Peyer's patch (tissue), 4 donors: ENCODE results near the gene GTPBP1. TPM values are rescaled to one million over a fixed set of nuclear protein-coding genes. Genes with fewer than 3 reads are reported as not detected.

Source experiments
- DNase-seq, 3 donors: peaks; one replicate each; pipeline ENCODE4 v3.0.0-alpha.2; 2017 to 2019
- H3K27ac ChIP-seq, 4 donors: fragments of 200-600 bp; sonication (generic); one replicate each; pipeline ENCODE4 v1.5.1; 2016 to 2019
- H3K27me3 ChIP-seq, 2 donors: fragments of 200-600 bp; sonication (generic); one replicate each; pipeline ENCODE4 v1.5.1; 2019
- H3K36me3 ChIP-seq, 3 donors: fragments of 200-600 bp; sonication (generic); one replicate each; pipeline ENCODE4 v1.5.1; 2016 to 2019
- H3K4me1 ChIP-seq, 4 donors: fragments of 200-600 bp; sonication (generic); one replicate each; pipeline ENCODE4 v1.5.1; 2016 to 2019
- H3K4me3 ChIP-seq, 4 donors: fragments of 200-600 bp; sonication (generic); 1 replicate in 3 of 4; 2 replicates in 1 of 4; pipeline ENCODE4 v1.5.1; 2016 to 2019; ENCODE audit warnings: mild to moderate bottlenecking in 1 of 4
- H3K9me3 ChIP-seq, 4 donors: fragments of 200-600 bp; sonication (generic); one replicate each; pipeline ENCODE4 v1.5.1; 2016 to 2019; ENCODE audit warnings: mild to moderate bottlenecking in 1 of 4
- CTCF ChIP-seq, 6 experiments: fragments of 450-650 bp in 4 of 6; fragments of 200-600 bp in 2 of 6; sonication (generic) in 1 of 6; IDR thresholded peaks; one replicate each; pipeline ENCODE4 v1.5.1; 2017 to 2019; ENCODE audit warnings: antibody characterized with exemption in 6 of 6, mild to moderate bottlenecking in 3 of 6, moderate library complexity in 1 of 6
- POLR2A ChIP-seq, 2 donors: fragments of 450-650 bp; IDR thresholded peaks; one replicate each; pipeline ENCODE4 v1.5.1; 2017; ENCODE audit warnings: antibody characterized with exemption in 2 of 2, mild to moderate bottlenecking in 2 of 2, moderate library complexity in 2 of 2
- total RNA-seq, 4 donors: library from RNA; depleted of rRNA; stranded (reverse); fragments of >200 nt; gene quantifications; one replicate each; pipeline ENCODE4 v1.1.0, GENCODE V29; 2016

GTPBP1 gene
- total RNA-seq, 4 donors from 2014 or later = 72.5 to 182 (median 131) TPM

DNA sequence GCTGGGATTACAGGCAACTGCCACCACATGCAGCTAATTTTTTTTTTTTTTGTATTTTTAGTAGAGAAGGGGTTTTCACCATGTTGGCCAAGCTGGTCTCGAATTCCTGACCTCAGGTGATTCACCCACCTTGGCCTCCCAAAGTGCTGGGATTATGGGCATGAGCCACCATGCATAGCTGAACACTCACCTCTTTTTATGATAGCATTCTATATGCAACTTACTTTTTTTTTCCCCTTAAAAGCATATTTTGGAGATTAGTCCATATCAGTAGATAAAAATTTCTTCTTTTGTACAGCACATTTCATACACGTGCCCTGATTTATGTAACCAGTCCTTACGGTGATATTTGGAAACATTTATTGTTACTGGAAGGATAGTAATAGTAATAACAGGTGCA lies 14.6 kb downstream of the GTPBP1 start:
- Histone ChIP-seq H3K4me1 (no peaks in the 10 kb centered on the region), H3K4me3 (no peak overlapping the region), H3K36me3 (peaks cover 0 to 76% (median 0%) of the 10 kb centered on the region in 3 donors), H3K9me3 (no peaks in the 10 kb centered on the region), H3K27me3 (no peaks in the 10 kb centered on the region), H3K27ac (no peak overlapping the region)
- TF ChIP-seq POLR2A (IDR thresholded peaks at IDR 0.05) (no peak), CTCF (IDR thresholded peaks at IDR 0.05) (no peak)
- no peak for DNase-seq

DNA sequence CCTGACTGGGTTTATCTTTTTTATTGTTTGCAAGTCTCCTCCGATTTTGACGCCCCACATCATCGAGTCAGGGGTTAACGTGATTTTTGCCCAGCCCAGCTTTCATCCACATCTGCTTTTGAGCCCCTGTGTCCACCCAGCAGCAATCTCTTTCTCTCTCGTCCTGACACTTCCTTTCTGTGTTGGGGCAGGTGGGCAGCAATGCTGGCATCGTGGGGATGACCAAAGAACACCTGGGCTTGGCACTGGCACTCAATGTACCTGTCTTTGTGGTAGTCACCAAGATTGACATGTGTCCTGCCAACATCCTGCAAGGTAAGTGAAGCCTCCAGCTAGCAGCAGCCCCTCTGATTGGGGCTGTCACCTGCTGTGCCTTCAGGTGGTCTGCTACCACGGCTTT lies 15.8 kb downstream of the GTPBP1 start:
- Histone ChIP-seq H3K4me1 (no peaks in the 10 kb centered on the region), H3K9me3 (no peaks in the 10 kb centered on the region), H3K36me3 (peaks cover 0 to 81% (median 0%) of the 10 kb centered on the region in 3 donors), H3K27me3 (no peaks in the 10 kb centered on the region), H3K4me3 (no peak overlapping the region), H3K27ac (no peak overlapping the region)
- no peak for DNase-seq
- no peak for TF ChIP-seq POLR2A (IDR thresholded peaks at IDR 0.05)
- no peak for TF ChIP-seq CTCF (IDR thresholded peaks at IDR 0.05)

DNA sequence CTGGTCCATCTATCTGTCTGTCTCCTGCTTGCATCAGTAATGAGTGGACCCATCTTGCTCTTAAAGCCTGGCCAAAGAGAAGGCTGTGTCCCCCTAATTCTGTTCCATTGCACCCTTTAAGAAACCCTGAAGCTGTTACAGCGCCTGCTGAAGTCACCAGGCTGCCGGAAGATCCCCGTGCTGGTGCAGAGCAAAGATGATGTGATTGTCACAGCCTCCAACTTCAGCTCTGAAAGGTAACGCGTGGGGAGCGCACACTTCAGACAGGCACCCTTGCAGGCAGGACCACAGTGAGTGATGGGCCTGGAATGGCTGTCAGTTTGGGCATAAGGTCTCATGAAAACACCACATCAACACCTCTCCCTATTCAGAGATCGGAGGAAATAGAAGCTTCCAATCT lies 18.4 kb downstream of the GTPBP1 start:
- no peak for DNase-seq
- Histone ChIP-seq H3K4me1 (no peaks in the 10 kb centered on the region), H3K36me3 (peaks cover 0 to 92% (median 5%) of the 10 kb centered on the region in 3 donors), H3K27ac (no peak overlapping the region), H3K9me3 (no peaks in the 10 kb centered on the region), H3K4me3 (no peak overlapping the region), H3K27me3 (no peaks in the 10 kb centered on the region)
- no peak for TF ChIP-seq POLR2A (IDR thresholded peaks at IDR 0.05)
- no peak for TF ChIP-seq CTCF (IDR thresholded peaks at IDR 0.05)

DNA sequence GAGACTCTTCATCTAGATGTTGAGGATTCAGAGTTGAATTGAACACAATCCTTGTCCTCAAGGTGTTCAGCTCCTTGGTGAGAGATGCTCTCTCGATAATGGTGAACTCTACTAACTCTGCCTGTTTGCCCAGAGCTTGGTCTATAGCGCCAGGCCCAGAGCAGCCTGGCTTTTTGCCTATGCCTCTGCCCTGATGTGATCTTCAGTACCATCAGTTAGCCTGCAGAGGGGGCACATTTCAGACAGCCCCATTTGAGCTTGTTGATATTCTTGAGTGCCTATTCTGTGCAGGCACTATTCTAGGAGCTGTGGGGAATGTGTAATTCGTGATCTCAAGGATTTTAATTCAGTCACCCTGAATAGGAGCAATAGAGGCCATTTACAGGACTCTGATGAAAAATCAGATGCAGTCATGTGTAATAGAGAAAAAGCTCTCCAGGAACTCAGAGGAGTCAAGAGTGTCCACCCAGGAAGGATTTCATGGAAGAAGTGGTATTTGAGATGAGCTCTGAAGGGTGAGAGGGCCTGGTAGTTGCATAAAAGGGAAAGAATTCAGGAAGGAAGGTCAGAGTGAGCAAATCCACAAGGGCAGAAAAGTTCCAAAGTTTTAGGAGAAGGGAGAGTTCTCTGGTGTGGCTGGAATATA lies 19.3 kb downstream of the GTPBP1 start:
- TF ChIP-seq CTCF (IDR thresholded peaks at IDR 0.05) (peak in 4 of 6 experiments; percentile 39 to 47 (median 45)), POLR2A (IDR thresholded peaks at IDR 0.05) (no peak)
- no peak for DNase-seq

DNA sequence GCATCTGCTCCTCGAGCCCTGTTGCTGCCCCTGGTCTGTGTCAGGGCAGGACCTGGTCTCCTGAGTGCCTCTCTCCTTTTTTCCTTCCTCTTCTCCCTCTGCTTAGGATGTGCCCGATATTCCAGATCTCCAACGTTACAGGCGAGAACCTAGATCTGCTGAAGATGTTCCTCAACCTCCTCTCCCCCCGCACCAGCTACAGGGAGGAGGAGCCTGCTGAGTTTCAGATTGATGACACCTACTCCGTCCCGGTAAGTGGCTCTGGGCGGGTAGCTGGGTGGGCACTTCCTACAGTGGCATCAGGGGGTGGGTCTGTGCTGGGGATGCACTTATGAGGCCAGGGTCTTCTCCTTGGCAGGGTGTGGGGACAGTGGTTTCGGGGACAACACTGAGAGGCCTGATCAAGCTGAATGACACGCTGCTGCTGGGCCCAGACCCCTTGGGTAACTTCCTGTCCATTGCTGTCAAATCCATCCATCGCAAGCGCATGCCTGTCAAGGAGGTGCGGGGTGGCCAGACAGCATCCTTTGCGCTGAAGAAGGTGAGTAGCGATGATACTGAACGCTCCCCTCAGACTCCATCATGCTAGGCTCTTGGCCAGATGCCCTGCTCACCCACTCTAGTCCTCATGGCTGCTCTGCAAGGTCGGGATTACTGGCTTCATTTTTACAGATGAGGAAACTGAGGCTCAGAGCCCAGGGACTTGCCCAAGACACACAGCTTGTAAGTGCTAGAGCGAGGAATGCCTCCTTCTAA lies 20.3 kb downstream of the GTPBP1 start:
- H3K27me3 ChIP-seq = no peaks in the 10 kb centered on the region
- peaks cover 0 to 100% (median 5%) of the 10 kb centered on the region in 3 donors for H3K36me3 ChIP-seq
- TF ChIP-seq CTCF (IDR thresholded peaks at IDR 0.05) (no peak), POLR2A (IDR thresholded peaks at IDR 0.05) (no peak)
- no peak overlapping the region for H3K4me3 ChIP-seq
- H3K27ac ChIP-seq = no peak overlapping the region
- no peak for DNase-seq
- no peaks in the 10 kb centered on the region for H3K9me3 ChIP-seq
- no peaks in the 10 kb centered on the region for H3K4me1 ChIP-seq

More for the DNA sequence above, 19.3 kb downstream of the GTPBP1 start:
- H3K27ac ChIP-seq = no peak overlapping the region
- H3K4me3 ChIP-seq = no peak overlapping the region
- no peaks in the 10 kb centered on the region for H3K4me1 ChIP-seq
- peaks cover 0 to 99% (median 5%) of the 10 kb centered on the region in 3 donors for H3K36me3 ChIP-seq
- no peaks in the 10 kb centered on the region for H3K27me3 ChIP-seq
- H3K9me3 ChIP-seq = no peaks in the 10 kb centered on the region
